Fibroblast of pulmonary artery (primary cell): ENCODE data around the gene LRRK1.

Experiments used
- DNase-seq: peaks from one replicate; pipeline ENCODE4 v3.0.0-alpha.2; 2010; ENCODE audit warnings: low read depth
- H3K4me3 ChIP-seq: replicated peaks from 2 replicates; pipeline ENCODE4 v1.5.1; 2011; ENCODE audit warnings: low read depth, mild to moderate bottlenecking, control low read depth, low read length, moderate library complexity
- CTCF ChIP-seq: IDR thresholded peaks from 2 replicates; pipeline ENCODE4 v1.5.1; 2011; ENCODE audit warnings: mild to moderate bottlenecking, control low read depth, low read length, inconsistent platforms; ENCODE audit errors: missing control alignments

Gene LRRK1

GRCh38 chr15:101048176-101048575, 129.0 kb downstream of the LRRK1 start:
- TF ChIP-seq CTCF, result no peak
- DNase-seq, result no peak
- H3K4me3 ChIP-seq, result no peak overlapping the region

- no peak for TF ChIP-seq CTCF
- no peak for DNase-seq
- H3K4me3 ChIP-seq, result no peak overlapping the region
Measured at GRCh38 chr15:101048581-101049030, 129.4 kb downstream of the LRRK1 start.

- DNase-seq, result no peak
- TF ChIP-seq CTCF, result no peak
- no peak overlapping the region for H3K4me3 ChIP-seq
Measured at GRCh38 chr15:101049282-101049681, 130.1 kb downstream of the LRRK1 start.

GRCh38 chr15:101049856-101050622, 130.9 kb downstream of the LRRK1 start:
- no peak for TF ChIP-seq CTCF
- H3K4me3 ChIP-seq, result no peak overlapping the region
- DNase-seq, result no peak

- H3K4me3 ChIP-seq, result no peak overlapping the region
- DNase-seq, result no peak
- TF ChIP-seq CTCF, result no peak
Measured at GRCh38 chr15:101050623-101051290, 131.6 kb downstream of the LRRK1 start.

- no peak overlapping the region for H3K4me3 ChIP-seq
- DNase-seq, result no peak
- no peak for TF ChIP-seq CTCF
Measured at GRCh38 chr15:101051291-101052030, 132.3 kb downstream of the LRRK1 start.
